Fibroblast of the conjunctiva (primary cell): ENCODE data around the gene MYO1F.
A peak's percentile ranks its signal among the peaks of the same experiment; 100 is the strongest.
"Not testable (repeated sequence)": the region's sequence is repeated elsewhere in the genome, so short reads cannot be mapped to it uniquely, and the experiment has no call there.

Experiments
- DNase-seq: peaks from one replicate; pipeline ENCODE4 v3.0.0-alpha.2; 2010; ENCODE audit warnings: low read depth

MYO1F gene

DNA sequence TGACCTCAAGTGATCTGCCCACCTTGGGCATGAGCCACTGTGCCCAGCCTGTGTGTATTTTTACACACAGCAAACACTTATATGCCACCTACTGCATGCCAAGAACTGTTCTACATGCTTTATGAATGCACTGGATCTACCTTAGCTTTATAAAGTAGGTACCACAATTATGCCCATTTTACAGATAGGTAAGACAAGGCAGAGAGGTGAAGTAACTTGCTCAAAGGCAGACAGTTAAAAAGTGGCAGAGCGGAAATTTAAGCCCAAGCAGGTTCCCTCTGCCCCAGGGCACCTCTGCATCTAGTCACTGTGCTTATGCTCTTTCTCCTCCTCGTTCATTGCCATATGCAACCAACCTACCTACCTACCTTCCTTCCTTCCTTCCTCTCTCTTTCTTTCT is 22.8 kb upstream of the MYO1F start:
- no peak for DNase-seq

DNA sequence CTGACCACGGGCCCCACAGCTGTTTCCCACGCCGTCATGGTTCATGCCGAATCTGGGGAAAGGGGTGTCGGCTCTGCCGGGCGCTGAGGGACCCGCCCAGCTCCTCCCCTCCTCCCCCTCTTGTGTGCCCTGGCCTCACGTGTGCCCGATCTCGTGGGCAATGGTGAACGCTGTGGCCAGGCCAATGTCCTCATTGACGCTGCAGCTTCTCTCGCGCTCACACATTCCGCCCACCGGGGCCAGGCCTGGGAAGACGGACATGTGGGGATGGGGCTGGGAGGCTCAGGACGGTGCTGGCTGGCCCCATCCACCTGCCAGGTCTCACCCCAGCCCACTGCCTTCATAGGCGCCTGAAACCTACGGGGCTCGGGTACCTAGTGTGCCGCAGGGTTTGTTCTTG is 18.9 kb upstream of the MYO1F start:
- no peak for DNase-seq

DNA sequence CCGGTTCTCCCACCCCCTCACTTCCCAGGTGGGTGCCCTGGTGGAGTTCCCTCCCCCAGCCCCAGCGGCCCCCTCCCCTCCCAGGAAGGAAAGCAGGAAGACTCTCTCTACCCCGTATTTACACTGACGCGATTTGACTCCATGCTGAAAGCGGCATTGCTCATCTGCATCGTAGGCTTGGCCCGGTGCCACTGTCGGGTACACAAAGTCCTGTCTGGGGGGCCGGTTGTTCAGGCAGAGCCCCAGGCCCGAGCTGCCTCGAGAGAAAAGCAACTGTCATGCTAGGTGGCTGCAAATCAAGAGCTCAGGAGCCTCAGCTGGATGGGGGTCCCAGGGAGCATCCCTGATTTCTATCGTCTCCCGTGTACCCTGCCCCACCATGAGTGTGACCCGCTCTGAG is 18.4 kb upstream of the MYO1F start:
- no peak for DNase-seq

- no peak for DNase-seq
These were observed 16.7 kb upstream of the MYO1F start for GRCh38 chr19:8593931-8594330.

DNA sequence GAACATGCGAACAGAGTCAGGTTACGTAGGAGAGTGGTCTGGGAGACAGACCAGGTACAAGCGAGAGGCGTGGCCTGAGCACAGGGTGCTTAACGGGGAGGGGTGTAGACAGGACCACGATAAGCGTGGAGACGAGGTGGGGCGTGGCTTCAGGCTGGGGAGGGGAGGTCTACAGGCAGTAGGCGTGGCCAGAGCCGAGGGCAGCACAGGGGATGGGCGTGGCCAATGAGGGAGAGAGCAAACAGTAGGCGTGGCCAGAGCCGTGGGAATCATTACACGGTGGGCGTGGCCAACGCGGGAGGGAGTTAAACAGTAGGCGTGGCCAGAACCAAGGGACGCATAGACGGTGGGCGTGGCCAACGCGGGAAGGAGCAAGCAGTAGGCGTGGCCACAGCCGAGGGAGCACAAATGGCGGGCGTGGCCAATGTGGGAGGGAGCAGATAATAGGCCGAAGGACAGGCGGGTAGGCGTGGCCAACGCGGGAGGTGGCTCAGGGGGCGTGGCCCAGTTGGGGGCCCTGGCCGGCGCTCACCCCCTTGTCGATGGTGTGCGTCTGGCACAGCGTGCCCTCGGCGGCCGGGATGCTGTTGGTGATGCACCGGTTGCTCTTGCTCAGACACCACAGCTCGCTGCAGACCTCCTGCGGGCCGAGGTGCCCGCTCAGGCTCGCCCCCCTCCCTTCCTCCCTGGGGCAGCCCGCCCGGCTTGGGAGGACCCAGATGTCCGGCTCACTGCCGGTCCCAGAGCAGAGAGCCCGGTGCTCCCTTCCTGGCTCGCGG is 15.2 kb upstream of the MYO1F start:
- DNase-seq, result peak; percentile 78

DNA sequence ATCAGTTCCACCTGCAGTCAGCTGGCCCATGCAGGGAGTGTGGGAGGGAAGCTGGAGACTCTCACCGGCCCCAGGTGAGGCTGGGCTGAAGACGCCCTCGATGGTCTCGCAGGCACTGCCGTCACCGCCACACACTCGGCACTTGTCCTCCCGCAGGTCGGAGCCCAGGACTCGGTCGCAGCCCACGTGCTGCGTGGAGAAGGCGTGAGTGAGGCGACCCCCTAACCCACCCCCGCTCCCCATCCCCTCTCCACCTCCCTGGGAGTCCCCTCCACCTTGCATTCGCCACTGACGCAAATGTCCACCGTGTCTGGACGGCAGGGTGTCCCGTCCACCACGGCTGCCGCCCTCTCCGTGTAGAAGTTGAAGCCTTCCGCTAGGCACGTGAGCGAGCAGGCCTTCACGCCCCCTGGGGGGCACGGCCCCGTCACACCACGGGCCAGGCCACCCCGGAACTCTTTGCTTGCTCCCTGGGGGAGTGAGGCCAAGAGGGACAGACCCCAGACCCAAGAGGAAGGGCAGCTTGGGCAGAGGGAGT is 12.0 kb upstream of the MYO1F start:
- DNase-seq, result no peak

DNA sequence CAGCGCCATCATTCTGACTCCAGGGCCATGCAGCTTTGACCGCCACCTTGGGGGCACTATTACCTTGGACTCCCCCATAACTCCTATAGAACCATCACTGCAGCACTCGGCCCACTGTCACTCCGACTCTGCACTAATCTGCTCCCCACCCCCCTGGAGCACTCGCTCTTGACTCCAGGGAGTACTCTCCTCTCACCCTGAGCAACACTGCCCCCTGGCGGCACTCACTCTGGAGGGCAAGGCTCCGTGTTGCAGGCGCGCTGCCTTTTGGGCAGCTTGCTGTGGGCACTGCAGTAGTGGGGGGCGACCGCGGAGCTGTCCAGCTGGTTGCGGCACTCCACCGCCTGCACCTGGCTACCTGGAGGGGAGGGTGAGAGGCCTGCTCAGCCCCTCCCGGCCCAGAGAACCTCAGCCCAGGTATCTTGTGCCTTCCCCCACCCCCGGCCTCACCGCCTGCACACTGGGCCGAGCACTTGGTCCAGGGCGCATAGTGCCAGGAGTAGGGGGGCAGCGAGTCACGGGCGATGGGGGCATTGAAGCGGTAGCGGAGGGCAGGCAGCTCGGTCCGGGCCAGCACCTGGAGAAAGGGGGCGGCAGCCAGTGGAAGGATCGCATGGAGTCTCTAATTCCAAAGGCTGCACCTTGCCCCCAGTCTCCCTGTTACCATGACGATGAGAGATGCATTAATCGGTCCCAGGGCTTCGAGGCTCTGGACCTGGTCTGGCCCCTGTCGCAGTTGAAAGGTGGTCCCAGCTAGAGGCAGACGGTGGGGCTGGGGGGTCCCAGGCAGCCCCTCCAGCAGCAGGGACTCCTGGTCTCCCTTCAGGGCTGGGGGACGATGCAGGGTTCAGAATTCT is 8.9 kb upstream of the MYO1F start:
- no peak for DNase-seq

GRCh38 chr19:8584965-8585893 is 8.0 kb upstream of the MYO1F start:
- DNase-seq, result no peak

DNA sequence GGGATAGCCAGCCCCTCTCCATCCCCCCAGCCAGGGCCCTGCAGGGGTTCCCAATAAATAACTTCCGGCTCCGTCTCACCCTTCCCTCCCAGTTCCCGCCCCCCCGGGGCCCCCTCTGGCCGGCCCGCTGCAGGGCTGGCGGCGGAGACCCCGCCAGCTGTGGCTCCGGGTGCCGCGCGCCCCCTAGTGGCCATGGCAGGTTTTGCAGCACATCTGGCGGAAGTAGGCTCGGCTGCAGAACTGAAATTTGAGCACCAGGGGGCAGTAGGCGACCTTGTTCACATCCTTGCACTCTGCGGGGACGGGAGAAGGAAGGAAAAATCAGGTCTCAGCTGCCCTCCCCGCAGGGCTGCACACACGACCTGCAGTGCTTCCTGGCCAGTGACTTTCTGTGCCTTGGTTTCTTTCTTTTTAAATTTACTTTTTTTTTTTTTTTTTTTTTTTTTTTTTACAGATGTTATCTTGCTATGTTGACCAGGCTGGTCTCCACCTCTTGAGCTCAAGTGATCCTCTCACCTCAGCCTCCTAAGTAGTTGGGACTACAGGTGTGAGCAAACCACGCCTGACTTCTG is 3.6 kb upstream of the MYO1F start:
- peak; percentile 56 for DNase-seq

DNA sequence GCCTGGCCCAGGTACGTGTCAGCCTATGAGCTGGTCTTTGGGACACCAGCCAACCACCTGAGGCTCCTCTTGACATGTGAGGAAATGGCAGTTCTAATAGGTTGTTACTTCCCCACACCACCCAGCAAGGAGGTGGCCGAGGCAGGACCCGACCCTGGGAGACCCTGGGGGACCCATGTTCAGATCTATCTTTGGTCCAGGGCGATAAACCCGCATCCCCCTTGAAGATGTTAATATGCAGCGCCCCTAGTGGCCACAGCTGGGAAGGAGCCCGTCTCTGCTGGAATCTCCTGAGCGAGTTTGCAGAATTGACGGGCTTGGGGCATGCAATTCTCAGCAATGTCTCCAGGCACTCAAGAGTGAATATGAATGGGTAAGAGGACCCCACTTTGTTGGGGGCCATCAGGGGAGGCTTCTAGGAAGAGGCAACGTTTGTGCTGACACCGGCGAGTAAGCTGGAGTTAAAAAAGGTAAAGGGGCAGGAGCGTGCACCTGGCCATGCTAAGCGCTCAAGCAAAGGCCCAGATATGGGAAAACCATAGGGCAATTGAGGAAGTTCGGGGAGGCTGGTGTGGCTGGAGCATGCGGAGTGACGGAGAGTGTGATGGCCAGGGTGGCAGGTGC is 1.5 kb upstream of the MYO1F start:
- DNase-seq, result no peak

DNA sequence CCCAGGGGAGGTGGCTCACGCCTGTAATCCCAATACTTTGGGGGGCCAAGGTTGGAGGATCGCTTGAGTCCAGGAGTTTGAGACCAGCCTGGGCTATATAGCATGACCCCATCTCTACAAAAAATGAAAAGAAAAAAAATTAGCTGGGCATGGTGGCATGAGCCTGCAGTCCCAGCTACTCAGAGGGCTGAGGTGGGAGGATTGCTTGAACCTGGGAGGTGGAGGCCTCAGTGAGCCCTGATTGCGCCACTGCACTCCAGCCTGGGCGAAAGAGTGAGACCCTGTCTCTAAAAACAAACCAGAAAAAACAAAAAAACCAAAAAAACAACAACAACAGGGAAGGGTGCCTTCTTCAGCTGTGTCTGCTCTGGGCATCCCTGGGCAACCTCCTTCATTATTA is 499 bp upstream of the MYO1F start:
- no peak for DNase-seq

DNA sequence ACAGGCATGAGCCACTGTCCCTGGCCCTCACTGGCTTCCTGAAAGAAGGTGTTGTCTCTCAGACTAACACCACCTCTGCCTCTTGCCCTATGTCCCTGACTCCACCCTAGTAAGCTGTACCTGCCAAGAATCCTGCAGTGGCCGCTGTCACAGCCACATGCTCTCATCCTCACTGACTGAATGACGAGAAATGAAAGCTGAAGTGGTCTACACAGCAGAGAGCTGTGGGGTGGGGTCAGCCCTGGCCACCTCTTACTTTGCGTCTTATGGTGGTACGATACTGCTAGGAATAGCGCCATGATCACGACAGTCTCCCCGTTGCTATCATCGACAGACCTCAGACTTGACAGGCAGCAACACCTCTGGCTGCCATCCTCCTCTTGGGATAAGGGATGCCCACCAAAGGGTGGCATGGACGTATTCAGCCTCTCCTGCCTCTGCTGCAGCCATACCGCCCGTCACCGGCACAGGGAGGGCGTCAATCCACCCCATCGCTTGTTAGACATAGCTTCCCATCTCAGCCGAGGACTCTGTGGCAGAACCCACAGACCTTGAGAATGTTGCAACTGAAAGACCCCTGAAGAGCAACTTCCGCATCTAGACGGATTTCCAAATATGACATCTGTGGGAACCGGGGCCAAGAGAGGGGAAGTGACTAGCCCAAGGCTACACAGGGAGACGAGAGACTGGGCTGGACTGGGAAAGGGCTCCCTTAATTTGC is 809 bp downstream of the MYO1F start:
- no peak for DNase-seq

DNA sequence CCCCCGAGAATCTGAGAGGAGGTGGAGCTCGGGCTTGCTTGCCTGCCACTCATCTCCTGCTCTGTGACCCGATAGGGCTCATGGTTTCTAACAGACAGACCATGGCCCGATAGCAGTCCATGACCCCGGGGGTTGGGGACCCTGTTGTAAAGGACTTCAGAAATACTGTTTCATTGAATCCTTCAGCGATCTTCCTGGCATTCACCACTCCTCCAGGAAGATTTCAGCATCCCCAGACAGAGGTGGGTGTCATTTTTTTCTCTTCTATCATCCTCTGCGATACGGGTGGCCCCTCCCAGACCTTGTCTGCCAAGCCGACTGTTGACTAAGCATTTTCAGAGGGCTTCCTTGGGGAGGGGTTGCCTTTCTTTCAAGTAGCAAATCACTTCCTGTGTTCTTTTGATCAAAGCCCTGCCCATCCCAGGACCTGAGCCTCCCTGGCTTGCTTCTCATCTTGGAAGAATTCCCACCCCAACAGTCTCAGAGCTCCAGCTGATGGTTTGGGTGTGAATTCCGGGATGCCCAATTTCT is 1.7 kb downstream of the MYO1F start:
- no peak for DNase-seq

DNA sequence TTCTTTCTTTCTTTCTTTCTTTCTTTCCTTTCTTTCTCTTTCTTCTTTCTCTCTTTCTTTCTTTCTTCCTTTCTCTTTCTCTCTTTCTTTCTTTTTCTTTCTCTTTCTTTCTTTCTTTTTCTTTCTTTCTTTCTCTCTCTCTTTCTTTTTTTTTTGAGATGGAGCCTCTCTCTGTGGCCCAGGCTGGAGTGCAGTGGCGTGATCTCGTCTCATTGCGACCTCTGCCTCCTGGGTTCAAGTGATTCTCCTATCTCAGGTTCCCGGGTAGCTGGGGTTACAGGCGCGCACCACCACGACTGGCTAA is 2.7 kb downstream of the MYO1F start:
- not testable (repeated sequence) for DNase-seq

DNA sequence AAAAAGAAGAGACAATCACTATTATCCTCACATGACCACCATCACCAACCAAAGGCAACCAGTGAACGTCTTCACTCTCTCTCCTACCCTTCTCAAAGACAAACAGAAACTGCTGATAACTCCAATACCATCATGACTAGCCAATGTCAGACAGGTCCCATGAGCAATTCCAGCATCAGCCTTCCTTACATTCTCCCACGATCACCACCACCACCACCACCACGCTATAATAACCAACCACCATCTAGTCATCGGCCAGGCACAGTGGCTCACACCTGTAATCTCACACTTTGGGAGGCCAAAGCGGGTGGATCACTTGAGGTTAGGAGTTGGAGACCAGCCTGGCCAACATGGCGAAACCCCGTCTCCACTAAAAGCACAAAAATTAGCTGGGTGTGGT is 3.9 kb downstream of the MYO1F start:
- DNase-seq, result no peak

GRCh38 chr19:8571006-8571411 is 6.2 kb downstream of the MYO1F start:
- DNase-seq, result no peak

GRCh38 chr19:8569066-8569771 is 8.0 kb downstream of the MYO1F start:
- DNase-seq, result peak; percentile 64

DNA sequence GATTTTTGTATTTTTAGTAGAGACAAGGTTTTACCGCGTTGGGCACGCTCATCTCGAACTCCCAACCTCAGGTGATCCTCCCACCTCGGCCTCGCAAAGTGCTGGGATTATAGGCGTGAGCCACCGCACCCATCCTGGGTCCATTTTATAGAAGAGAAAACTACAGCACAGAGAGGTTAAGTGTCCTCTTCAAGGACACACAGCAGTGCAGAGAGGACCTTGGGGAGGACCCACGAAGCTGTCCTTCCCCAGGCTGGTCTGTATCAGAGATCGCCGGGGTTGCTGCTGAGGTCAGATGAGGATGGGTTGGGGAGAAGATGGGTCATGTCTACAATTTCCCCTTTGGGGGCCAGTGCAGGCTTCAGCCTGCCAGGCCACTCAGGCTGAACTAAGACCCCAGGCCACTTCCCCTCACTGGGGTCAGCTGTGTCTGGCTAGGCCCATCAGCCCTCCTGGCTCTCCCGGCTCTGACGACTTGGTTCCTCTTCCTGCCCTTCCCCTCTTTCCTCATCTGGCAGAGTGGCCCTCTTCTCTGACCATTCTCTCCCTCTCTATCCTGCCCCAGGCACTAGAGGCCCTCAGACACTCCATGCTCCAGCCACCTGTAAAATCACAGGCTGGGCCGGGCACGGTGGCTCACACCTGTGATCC is 9.6 kb downstream of the MYO1F start:
- no peak for DNase-seq

GRCh38 chr19:8566855-8567254 is 10.4 kb downstream of the MYO1F start:
- DNase-seq, result no peak
